ENCODE data around the gene ENPP5. TPM values are rescaled to one million over a fixed set of nuclear protein-coding genes. Genes with fewer than 3 reads are reported as not detected.
A peak's percentile ranks its signal among the peaks of the same experiment; 100 is the strongest.

Gene ENPP5
- 1.3 and 2.2 TPM in 2 replicates for total RNA-seq (2014; rRNA removed)
- 0.56 TPM for polyA plus RNA-seq (2012)

DNA sequence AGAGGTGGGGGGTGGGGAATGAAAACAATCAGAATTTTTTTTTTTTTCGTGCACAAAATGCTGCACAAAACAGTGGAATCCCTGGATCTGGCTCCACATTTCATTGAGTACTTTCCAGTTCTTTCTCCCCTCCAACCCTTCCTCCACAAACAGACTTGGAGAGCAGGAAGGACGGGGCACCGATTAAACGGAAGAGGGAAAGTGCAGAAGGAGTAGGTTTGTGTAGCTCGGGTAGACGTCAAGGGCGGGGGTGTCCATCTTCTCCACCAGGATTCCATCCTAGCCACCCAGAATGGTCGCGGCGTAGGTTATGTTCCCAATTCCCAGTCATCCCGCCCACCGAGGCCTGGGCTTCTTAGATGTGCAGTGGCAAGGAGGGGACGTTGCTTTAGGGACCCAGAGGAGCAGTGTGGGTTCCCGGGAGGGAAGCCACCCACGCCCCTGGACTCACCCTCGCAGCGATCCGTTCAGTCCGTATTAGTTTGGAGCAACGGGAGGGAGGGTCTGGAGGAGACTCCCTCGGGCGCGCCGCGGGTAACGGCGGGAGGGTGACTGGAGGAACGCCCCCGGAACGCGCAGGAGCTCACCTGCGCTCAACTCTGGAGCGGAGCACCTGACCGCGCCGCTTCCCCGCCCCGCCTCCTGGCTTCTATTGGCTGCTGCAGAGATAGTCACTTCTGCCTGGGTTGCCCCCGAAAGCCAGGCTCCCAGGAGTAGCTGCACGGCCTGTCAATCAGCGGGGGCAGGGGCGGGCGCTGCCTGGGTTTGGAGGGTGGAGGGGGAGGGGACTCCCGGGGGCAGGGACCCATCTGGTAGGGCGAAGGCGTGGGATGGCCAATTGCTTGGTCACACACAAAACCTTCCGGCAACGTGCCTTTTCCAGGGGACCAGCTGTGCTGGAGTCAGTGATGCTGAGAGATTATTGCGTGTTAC lies at the start of gene ENPP5:
Gene ENPP5 (minus strand): TSS at position 624 of the 933 bp plus-strand sequence. CDS start 2,718 bp downstream, outside the sequence.
- peak; percentile 34 for DNase-seq (ENCODE audit: low read depth)

GRCh38 chr6:46219661-46220060 lies 48.9 kb upstream of the ENPP5 start:
- DNase-seq (ENCODE audit: low read depth): no peak

DNA sequence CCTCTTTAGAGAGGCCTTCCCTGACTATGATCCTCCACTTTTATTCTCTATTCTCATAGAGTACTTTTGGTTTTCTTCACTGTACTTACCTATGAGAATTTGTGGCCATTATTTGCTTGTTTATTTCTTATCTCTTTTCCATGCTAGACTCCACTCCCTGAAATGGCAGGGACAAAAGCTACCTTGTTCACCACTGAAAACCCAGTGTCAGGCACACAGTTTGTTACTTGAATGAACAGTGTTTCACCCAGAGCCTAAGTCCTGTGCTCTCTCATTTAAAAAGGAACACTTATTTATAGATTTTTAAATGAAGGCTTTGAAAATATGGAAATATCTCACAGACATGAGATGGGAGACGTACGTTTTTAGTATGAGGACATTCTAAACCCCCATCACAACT lies 47.7 kb upstream of the ENPP5 start:
- DNase-seq (ENCODE audit: low read depth): no peak

DNA sequence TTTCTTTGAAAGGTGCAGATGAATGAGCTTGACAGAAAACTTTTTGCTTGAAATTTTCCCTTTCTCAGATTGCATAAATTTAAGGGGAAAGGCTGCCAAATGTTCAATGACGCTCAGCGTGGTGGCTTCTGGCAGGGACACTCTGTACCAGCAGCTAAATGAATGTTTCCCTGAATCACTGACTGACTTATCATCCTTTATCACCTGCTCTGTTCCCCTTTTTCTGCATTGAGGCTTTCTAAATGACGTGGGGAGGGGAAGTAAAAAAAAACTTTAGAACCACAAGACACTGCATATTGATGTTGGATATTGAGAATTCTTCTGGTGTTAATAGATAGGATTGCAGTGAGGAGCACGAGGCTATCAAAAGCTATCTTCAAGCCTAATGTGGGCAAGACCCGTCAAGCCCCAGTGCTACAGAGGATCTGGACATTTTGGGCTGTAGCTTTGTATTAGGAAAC lies 46.9 kb upstream of the ENPP5 start:
- peak; percentile 75 for DNase-seq (ENCODE audit: low read depth)

DNA sequence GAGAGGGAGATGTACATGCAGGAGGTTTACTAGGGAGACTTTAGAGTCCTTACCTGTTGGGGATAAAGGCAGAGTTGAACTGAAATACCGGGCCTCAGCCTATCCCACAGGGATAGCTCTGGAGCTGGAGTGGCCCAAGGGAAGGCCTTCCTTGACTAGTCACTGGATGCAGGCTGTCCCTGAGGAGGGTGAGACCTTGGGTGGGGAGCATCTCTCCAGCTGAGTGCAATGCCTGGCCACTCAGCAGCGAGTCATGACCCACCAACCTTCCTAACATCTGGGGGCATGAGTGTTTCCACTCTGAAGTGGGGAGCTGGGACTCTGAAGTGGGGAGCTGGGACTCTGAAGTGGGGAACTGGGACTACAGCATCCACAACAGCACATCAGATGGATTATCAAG lies 46.1 kb upstream of the ENPP5 start:
- peak; percentile 27 for DNase-seq (ENCODE audit: low read depth)

- no peak for DNase-seq (ENCODE audit: low read depth)
These were observed 45.0 kb upstream of the ENPP5 start for GRCh38 chr6:46215777-46216176.

DNA sequence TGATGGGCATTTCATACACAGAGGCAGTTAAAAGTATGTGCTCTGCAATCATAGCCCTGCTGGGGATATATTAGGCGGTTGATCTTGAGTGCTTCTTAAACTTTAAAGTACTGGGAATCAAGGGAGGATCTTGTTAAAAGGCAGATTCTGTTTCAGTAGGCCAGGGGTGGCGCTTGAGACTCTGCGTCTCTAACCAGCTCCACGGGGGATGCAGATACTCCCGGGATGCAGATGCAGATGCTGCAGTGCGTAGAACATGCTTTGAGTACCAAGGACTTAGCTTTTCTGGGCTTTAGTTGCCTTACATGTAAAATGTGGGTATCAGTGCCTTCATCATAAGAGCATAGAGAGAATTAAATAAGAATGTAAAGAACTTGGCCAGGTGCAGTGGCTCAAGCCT lies 44.4 kb upstream of the ENPP5 start:
- DNase-seq (ENCODE audit: low read depth): no peak

- no peak for DNase-seq (ENCODE audit: low read depth)
These were observed 41.1 kb upstream of the ENPP5 start for GRCh38 chr6:46211917-46212316.

- DNase-seq (ENCODE audit: low read depth): no peak
These were observed 39.5 kb upstream of the ENPP5 start for GRCh38 chr6:46210294-46210693.

DNA sequence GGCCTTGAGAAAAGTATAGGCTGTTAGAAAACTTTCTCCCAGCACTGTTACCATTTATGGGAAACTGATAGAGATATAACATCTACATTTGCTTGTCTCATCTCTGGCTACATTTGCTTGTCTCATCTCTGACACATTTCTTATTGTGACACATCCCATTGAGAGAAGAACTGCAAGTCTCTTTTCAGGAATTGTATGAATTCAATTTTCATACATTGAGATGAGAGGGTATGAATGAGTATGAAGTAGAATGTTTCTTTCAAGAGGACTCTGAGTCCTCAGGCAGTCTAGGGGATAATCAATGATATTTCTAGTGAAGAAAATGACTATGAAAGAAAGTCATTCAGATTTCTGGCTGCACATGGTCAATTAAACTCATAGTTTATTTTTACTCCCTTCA lies 37.5 kb upstream of the ENPP5 start:
- no peak for DNase-seq (ENCODE audit: low read depth)

- DNase-seq (ENCODE audit: low read depth): no peak
These were observed 36.4 kb upstream of the ENPP5 start for GRCh38 chr6:46207174-46207573.

DNA sequence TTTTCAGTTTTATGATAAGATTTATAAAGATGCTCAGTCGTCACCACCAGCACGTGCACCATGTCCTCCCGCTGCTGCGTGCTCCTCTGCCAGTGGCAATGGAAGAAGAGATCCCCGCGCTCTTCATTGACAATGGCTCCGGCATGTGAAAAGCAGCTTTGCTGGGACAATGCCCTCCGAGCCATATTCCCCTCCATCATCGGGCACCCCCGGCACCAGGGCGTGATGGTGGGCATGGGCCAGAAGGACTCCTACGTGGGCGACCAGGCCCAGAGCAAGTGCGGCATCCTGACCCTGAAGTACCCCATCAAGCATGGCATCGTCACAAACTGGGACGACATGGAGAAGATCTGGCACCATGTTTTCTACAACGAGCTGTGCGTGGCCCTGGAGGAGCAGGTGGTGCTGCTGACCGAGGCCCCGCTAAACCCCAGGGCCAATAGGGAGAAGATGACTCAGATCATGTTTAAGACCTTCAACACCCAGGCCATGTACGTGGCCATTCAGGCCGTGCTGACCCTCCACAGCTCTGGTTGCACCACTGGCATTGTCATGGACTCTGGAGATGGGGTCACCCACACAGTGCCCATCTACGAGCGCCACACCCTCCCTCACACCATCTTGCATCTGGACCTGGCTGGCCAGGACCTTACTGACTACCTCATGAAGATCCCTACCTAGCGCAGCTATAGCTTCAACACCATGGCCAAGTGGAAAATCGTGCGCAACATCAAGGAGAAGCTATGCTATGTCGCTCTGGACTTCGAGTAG lies 34.3 kb upstream of the ENPP5 start:
- DNase-seq (ENCODE audit: low read depth): no peak

- peak; percentile 74 for DNase-seq (ENCODE audit: low read depth)
These were observed 32.8 kb upstream of the ENPP5 start for GRCh38 chr6:46203391-46204177.

GRCh38 chr6:46201702-46202101 lies 30.9 kb upstream of the ENPP5 start:
- no peak for DNase-seq (ENCODE audit: low read depth)

DNA sequence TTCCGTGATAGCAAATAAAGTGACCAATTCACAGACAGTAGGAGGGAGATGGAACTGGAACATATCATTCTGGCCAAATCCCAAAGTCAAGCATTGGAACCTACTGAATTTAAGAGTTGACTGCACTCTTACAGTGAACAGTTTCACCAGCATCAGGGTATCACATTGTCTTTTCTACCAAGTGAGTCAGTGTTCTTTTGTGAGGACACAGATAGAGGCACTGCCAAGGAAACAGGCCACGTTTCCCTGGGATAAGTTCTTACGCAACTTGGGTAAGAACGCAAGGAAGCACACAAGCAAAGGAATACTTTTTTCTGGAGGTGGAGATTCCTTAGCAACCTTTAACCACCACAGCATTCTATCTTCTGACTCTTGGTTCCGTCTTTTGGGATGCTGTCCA lies 28.6 kb upstream of the ENPP5 start:
- DNase-seq (ENCODE audit: low read depth): peak; percentile 71

DNA sequence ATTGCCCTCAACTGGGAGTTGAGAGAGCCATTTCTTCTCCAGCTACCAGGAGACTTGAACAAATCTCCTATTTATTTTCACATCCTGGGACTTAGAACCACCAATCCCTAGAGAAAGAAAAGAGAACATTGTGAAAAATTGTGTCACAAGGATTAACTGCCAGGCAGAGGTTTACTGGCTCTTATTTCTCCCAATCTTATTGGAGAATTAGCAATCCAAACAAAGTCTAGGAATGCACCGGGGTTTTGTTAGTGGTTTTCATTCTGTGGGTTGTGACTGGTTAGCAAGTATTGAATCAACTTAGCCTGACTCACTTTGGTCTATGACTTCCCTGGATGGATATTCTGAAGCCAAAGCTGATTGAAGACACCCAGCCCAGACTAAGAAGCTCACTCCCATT lies 21.2 kb upstream of the ENPP5 start:
- peak; percentile 97 for DNase-seq (ENCODE audit: low read depth)

DNA sequence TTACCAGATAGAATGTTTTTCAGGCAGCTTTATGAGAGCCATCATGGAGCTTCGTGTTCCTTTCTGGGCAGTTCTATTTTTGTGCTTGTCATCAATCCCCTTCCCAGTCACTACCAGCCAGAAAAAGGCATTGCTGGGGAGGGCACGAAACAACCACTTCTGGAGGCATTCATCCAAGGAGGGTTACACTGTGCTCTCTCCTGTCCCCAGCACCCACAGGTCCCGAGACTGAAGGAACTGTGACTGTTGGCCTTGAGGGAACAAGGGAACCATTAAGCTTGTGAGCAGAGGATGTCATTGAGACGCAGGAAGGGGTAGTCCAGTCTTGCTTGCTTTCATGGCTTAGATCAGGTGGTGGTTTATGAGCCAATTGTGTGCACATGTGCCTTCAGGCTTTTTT lies 20.1 kb upstream of the ENPP5 start:
- no peak for DNase-seq (ENCODE audit: low read depth)

- DNase-seq (ENCODE audit: low read depth): no peak
These were observed 18.9 kb upstream of the ENPP5 start for GRCh38 chr6:46189726-46190125.

DNA sequence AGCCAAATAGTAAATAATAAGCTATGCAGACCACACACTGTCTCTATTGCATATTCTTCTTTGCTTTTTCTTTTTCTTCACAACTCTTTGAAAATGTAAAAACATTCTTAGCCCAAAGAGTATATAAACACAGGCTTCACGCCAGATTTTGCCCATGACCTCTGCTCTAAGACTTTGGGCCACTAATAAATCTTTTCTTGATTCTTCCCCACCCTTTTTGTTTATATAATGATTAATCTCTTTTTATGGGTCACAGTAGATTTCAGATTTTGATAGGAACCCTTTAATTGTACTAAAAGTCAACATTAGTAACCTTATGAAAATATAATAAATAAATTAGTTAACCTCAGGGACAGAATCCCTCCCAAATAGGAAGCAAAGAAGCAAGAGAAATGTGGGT lies 15.8 kb upstream of the ENPP5 start:
- DNase-seq (ENCODE audit: low read depth): no peak

DNA sequence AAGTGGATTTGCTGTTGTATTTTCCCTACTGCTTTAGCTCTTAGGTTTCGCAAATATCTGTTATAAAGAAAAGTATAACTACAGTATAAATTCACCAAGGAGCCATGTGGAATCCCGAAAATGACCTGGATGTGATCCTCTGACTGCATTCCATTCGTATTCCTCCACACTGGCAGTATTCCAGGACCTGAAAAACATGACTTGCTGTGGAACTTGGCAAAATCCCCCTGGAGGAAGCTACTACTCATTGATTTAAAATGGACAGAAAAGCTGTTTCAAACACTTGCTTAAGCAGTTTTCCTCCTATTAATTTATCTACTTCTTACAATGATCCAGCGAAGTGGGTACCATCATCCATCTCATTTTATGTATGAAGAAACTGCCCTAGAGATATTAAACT lies 13.3 kb upstream of the ENPP5 start:
- DNase-seq (ENCODE audit: low read depth): peak; percentile 88

DNA sequence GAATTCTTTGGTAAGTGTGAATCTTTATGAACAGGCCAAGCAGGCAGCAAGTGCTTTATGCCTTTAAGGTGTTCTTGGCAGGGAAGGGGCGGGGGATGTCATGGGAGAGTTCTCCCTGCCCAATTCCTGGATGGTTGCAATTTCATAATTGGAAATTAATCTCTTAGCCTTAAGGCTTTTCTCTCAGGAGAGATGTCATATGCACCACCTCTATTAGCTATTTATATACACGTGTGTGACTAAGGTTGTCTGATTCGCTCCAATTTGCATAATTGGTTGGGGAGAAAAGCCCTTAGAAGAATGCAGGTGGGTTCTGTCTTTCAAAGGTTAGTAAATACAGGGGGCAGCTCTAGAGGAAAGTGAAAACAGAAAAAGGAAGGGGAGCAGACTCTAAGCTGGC lies 5.2 kb upstream of the ENPP5 start:
- DNase-seq (ENCODE audit: low read depth): no peak

- DNase-seq (ENCODE audit: low read depth): peak; percentile 32
These were observed 4.7 kb upstream of the ENPP5 start for GRCh38 chr6:46175446-46175845.

Measured in LHCN-M2 (cell line).